ENCODE data around the gene EIF2B1. TPM values are rescaled to one million over a fixed set of nuclear protein-coding genes. Genes with fewer than 3 reads are reported as not detected.

Gene EIF2B1
- total RNA-seq, 1 donor from 2014 or later = 63.8 TPM

DNA sequence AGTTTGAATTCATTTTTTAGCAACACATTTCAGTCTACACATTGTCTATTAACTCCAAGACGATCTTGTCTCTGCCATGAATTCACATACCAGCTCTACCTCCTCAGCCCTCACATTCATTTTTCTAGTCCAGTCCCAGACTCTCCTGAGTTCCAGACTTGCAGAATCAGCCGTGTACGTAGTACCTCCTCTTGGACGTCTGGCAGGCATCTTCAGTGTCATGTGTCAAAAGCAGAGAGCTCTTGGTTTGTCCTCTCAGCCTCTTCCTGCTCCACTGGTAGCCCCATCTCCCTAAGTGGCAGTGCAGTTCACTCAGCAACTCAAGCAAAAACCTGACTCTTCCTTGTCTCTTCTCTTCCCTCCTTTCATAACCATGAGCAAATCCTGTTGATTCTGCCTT, 22.9 kb upstream of the EIF2B1 start:
- no peak for DNase-seq (ENCODE audit: low read depth, low spot score)
- Mint-ChIP-seq H3K9me3 (no peaks in the 10 kb centered on the region), H3K4me3 (no peak overlapping the region), H3K27me3 (ENCODE audit: low read depth) (no peaks in the 10 kb centered on the region), H3K27ac (ENCODE audit: unreplicated experiment) (no peak overlapping the region), H3K4me1 (no peaks in the 10 kb centered on the region), H3K36me3 (ENCODE audit: low read depth) (peaks cover 13% of the 10 kb centered on the region)
- no peak for TF ChIP-seq CTCF (conservative IDR thresholded peaks at IDR 0.05)

- Mint-ChIP-seq H3K27me3 (ENCODE audit: low read depth) (no peaks in the 10 kb centered on the region), H3K4me3 (no peak overlapping the region), H3K36me3 (ENCODE audit: low read depth) (peaks cover 11% of the 10 kb centered on the region), H3K9me3 (no peaks in the 10 kb centered on the region), H3K4me1 (no peaks in the 10 kb centered on the region), H3K27ac (ENCODE audit: unreplicated experiment) (no peak overlapping the region)
- no peak for TF ChIP-seq CTCF (conservative IDR thresholded peaks at IDR 0.05)
- DNase-seq (ENCODE audit: low read depth, low spot score) = no peak
Observed at GRCh38 chr12:123655420-123655819, 21.9 kb upstream of the EIF2B1 start.

DNA sequence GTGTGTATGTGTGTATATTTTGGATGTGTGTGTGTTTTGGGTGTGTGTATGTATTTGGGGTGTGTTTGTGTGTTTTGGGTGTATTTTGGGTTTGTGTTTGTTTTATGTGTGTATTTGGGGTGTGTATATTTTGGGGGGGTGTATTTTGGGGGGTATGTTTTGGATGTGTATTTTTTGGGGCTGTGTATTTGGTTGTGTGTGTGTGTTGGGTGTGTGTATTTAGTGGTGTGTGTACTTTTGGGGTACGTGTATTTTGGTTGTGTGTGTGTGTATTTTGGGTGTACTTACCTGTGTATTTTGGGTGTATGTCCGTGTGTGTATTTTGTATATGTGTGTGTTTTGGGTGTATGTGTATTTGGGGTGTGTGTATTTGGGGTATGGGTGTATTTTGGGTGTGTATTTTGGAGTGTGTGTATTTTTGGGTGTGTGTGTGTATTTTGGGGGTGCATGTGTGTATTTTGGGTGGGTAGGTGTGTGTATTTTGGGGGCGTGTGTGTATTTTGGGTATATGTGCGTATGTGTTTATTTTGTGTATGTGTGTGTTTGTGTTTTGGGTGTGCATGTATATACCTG, 20.7 kb upstream of the EIF2B1 start:
- Mint-ChIP-seq H3K27me3 (ENCODE audit: low read depth) (no peaks in the 10 kb centered on the region), H3K27ac (ENCODE audit: unreplicated experiment) (no peak overlapping the region), H3K4me1 (no peaks in the 10 kb centered on the region), H3K4me3 (no peak overlapping the region), H3K9me3 (no peaks in the 10 kb centered on the region), H3K36me3 (ENCODE audit: low read depth) (peaks cover 7% of the 10 kb centered on the region)
- TF ChIP-seq CTCF (conservative IDR thresholded peaks at IDR 0.05) = no peak
- DNase-seq (ENCODE audit: low read depth, low spot score) = no peak

GRCh38 chr12:123648401-123648800, 14.9 kb upstream of the EIF2B1 start:
- Mint-ChIP-seq H3K27ac (ENCODE audit: unreplicated experiment) (no peak overlapping the region), H3K4me3 (no peak overlapping the region), H3K27me3 (ENCODE audit: low read depth) (no peaks in the 10 kb centered on the region), H3K9me3 (no peaks in the 10 kb centered on the region), H3K36me3 (ENCODE audit: low read depth) (no peaks in the 10 kb centered on the region), H3K4me1 (no peaks in the 10 kb centered on the region)
- no peak for DNase-seq (ENCODE audit: low read depth, low spot score)
- TF ChIP-seq CTCF (conservative IDR thresholded peaks at IDR 0.05) = no peak

GRCh38 chr12:123645878-123646277, 12.4 kb upstream of the EIF2B1 start:
- Mint-ChIP-seq H3K4me1 (no peaks in the 10 kb centered on the region), H3K9me3 (no peaks in the 10 kb centered on the region), H3K27ac (ENCODE audit: unreplicated experiment) (no peak overlapping the region), H3K36me3 (ENCODE audit: low read depth) (no peaks in the 10 kb centered on the region), H3K27me3 (ENCODE audit: low read depth) (no peaks in the 10 kb centered on the region), H3K4me3 (no peak overlapping the region)
- no peak for TF ChIP-seq CTCF (conservative IDR thresholded peaks at IDR 0.05)
- DNase-seq (ENCODE audit: low read depth, low spot score) = no peak
